HepG2 (cell line): Measurements from ENCODE around the gene PEAK3. TPM values are rescaled to one million over a fixed set of nuclear protein-coding genes. Genes with fewer than 3 reads are reported as not detected.

ENCODE experiments used
- AGO1 ChIP-seq: fragments of 200-400 bp; formaldehyde crosslinking; IDR thresholded peaks from 2 replicates; pipeline ENCODE4 v1.6.1; 2017; ENCODE audit warnings: mild to moderate bottlenecking, low read depth, low read length, moderate library complexity; ENCODE audit not compliant: poor library complexity, severe bottlenecking
- CENPT ChIP-seq: sonication (generic); formaldehyde crosslinking; IDR thresholded peaks from 2 replicates; pipeline ENCODE4 v1.8.0; 2022; ENCODE audit warnings: low read depth, mild to moderate bottlenecking, moderate library complexity, missing genetic modification reagents
- CSRNP1 ChIP-seq: sonication (generic); formaldehyde crosslinking; IDR thresholded peaks from 2 replicates; pipeline ENCODE4 v1.8.1; 2023; ENCODE audit warnings: mild to moderate bottlenecking, missing genetic modification reagents
- FIP1L1 ChIP-seq: fragments of 200-400 bp; formaldehyde crosslinking; IDR thresholded peaks from 2 replicates; pipeline ENCODE4 v1.6.1; 2018; ENCODE audit warnings: low read depth, mild to moderate bottlenecking, low read length, moderate library complexity, borderline replicate concordance; ENCODE audit not compliant: insufficient read depth
- HMG20A ChIP-seq: IDR thresholded peaks from 2 replicates; pipeline ENCODE4 v1.6.1; 2016; ENCODE audit warnings: borderline replicate concordance
- HMGA1 ChIP-seq: sonication (generic); formaldehyde crosslinking; conservative IDR thresholded peaks from 2 replicates; pipeline ENCODE4 v1.4.0; 2020; ENCODE audit warnings: missing genetic modification reagents
- KDM6A ChIP-seq: IDR thresholded peaks from 2 replicates; pipeline ENCODE4 v1.6.1; 2016; ENCODE audit warnings: low read depth
- KLF16 ChIP-seq, 2 experiments: sonication (generic) in 1 of 2; formaldehyde crosslinking in 1 of 2; IDR thresholded peaks; 2 replicates each; pipeline versions ENCODE4 v1.6.1 to v1.8.0; 2016 to 2023; ENCODE audit warnings: missing genetic modification reagents in 2 of 2, missing compliant biosample characterization in 1 of 2
- NFYC ChIP-seq: IDR thresholded peaks from 2 replicates; pipeline ENCODE4 v1.6.1; 2016; ENCODE audit warnings: missing genetic modification reagents, missing compliant biosample characterization
- NONO ChIP-seq, 2 experiments: fragments of 450-650 bp in 1 of 2; sonication (generic) in 1 of 2; formaldehyde crosslinking in 1 of 2; IDR thresholded peaks in 1 of 2; conservative IDR thresholded peaks in 1 of 2; 2 replicates each; pipeline versions ENCODE4 v1.6.1 to v1.8.0; 2017 to 2022; ENCODE audit warnings: mild to moderate bottlenecking in 1 of 2, missing genetic modification reagents in 1 of 2, moderate library complexity in 1 of 2
- RNF2 ChIP-seq: fragments of 450-650 bp; conservative IDR thresholded peaks from 2 replicates; pipeline ENCODE4 v1.6.1; 2016; ENCODE audit warnings: low read depth
- SP4 ChIP-seq: sonication (generic); formaldehyde crosslinking; IDR thresholded peaks from 2 replicates; pipeline ENCODE4 v1.8.1; 2023; ENCODE audit warnings: mild to moderate bottlenecking, missing genetic modification reagents
- ZFP41 ChIP-seq: sonication (generic); formaldehyde crosslinking; IDR thresholded peaks from 2 replicates; pipeline ENCODE4 v1.4.0; 2020; ENCODE audit warnings: mild to moderate bottlenecking, missing genetic modification reagents, borderline replicate concordance
- ZHX2 ChIP-seq, 2 experiments: sonication (generic) in 1 of 2; formaldehyde crosslinking in 1 of 2; IDR thresholded peaks; 2 replicates each; pipeline versions ENCODE4 v1.6.1 to v1.9.0; 2014 to 2022; ENCODE audit warnings: antibody characterized with exemption in 1 of 2, borderline replicate concordance in 1 of 2, inconsistent platforms in 1 of 2, low read depth in 1 of 2, missing genetic modification reagents in 1 of 2
- ZNF136 ChIP-seq: sonication (generic); formaldehyde crosslinking; IDR thresholded peaks from 2 replicates; pipeline ENCODE4 v1.8.1; 2022; ENCODE audit warnings: low read depth, mild to moderate bottlenecking, moderate library complexity, missing genetic modification reagents
- ZNF3 ChIP-seq: IDR thresholded peaks from 2 replicates; pipeline ENCODE4 v1.7.0; 2017; ENCODE audit warnings: inconsistent platforms
- ZNF333 ChIP-seq: sonication (generic); formaldehyde crosslinking; IDR thresholded peaks from 2 replicates; pipeline ENCODE4 v1.4.0; 2020; ENCODE audit warnings: mild to moderate bottlenecking, missing genetic modification reagents, borderline replicate concordance
- ZNF546 ChIP-seq: sonication (generic); formaldehyde crosslinking; conservative IDR thresholded peaks from 2 replicates; pipeline ENCODE4 v1.8.1; 2023; ENCODE audit warnings: mild to moderate bottlenecking, missing genetic modification reagents
- polyA plus RNA-seq, 8 experiments: library from polyadenylated mRNA; depleted of rRNA in 3 of 8; stranded (reverse) in 7 of 8; unstranded in 1 of 8; fragments of >200 nt; fragmentation: Illumina TruSeq in 4 of 8; extraction: Trizol in 4 of 8; gene quantifications; 2 replicates each; pipeline versions ENCODE4 v1.2.1 to v1.2.3, GENCODE V29; 2011 to 2016; ENCODE audit warnings: low read depth in 4 of 8, missing spikeins in 1 of 8, mixed read lengths in 1 of 8; ENCODE audit not compliant: insufficient read depth in 1 of 8
- total RNA-seq, 5 experiments: library from RNA; depleted of rRNA; stranded (reverse); fragments of >200 nt; fragmentation: Illumina TruSeq; extraction: Trizol; gene quantifications; 2 replicates each; pipeline ENCODE4 v1.2.3, GENCODE V29; 2016; ENCODE audit warnings: low read depth in 1 of 5
- TF ChIP-seq, protein P1 (sequence below): sonication (generic); formaldehyde crosslinking; IDR thresholded peaks from 2 replicates; pipeline ENCODE4 v1.5.0; 2020; ENCODE audit warnings: missing genetic modification reagents, mild to moderate bottlenecking, borderline replicate concordance

Gene PEAK3
- total and polyA plus RNA-seq, 2 of the 13 experiments (the other 11 are each of a cell fraction or from before 2014, with no cell fraction given) = not detected

GRCh38 chr19:2236314-2237050, 45.5 kb downstream of the PEAK3 start, which contains the start of the genes PLEKHJ1 and SF3A2 (continued):
- TF ChIP-seq KLF16 (CRISPR knock-in tag; IDR thresholded peaks at IDR 0.05) = peak in 1 of 2 experiments; percentile 66; a peak in 1 of 4 replicates
- TF ChIP-seq CSRNP1 (CRISPR knock-in tag) = peak; percentile 98
- peak; percentile 53 for TF ChIP-seq AGO1
- no peak for TF ChIP-seq HMG20A
- TF ChIP-seq ZNF333 (CRISPR knock-in tag) = peak; percentile 34; the same call in 1 of the 2 replicates
- peak; percentile 54 for TF ChIP-seq NFYC
- no peak for TF ChIP-seq NONO (IDR thresholded peaks at IDR 0.05)
- TF ChIP-seq NONO (CRISPR knock-in tag; conservative IDR thresholded peaks at IDR 0.05) = peak; percentile 80
- TF ChIP-seq RNF2 = peak; percentile 99
- TF ChIP-seq ZNF136 (CRISPR knock-in tag) = peak; percentile 93
- TF ChIP-seq, protein P1, sequence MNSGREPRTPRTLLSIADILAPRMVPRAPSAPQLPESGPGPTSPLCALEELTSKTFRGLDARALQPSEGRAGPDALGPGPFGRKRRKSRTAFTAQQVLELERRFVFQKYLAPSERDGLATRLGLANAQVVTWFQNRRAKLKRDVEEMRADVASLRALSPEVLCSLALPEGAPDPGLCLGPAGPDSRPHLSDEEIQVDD (CRISPR knock-in tag) = peak; percentile 91; the same call in 1 of the 2 replicates
- peak; percentile 21; the same call in 1 of the 2 replicates for TF ChIP-seq ZHX2 (IDR thresholded peaks at IDR 0.05; ENCODE audit: low read depth)
- TF ChIP-seq ZHX2 (CRISPR knock-in tag; IDR thresholded peaks at IDR 0.05; ENCODE audit: borderline replicate concordance) = 0 out of 2 replicates have a peak, but pooled peaks have one; percentile 21
- peak; percentile 63; the same call in 1 of the 2 replicates for TF ChIP-seq ZNF3
- peak; percentile 94; the same call in 1 of the 2 replicates for TF ChIP-seq CENPT (CRISPR knock-in tag)
- TF ChIP-seq FIP1L1 = 0 out of 2 replicates have a peak, but pooled peaks have one; percentile 30
- TF ChIP-seq SP4 = peak; percentile 90
- peak; percentile 99 for TF ChIP-seq ZFP41
- no peak for TF ChIP-seq KDM6A (CRISPR knock-in tag)
- TF ChIP-seq ZNF546 (CRISPR knock-in tag) = peak; percentile 97
- no peak for TF ChIP-seq HMGA1 (CRISPR knock-in tag)
